ENCODE results near the gene GAPVD1.

GAPVD1 gene

GRCh38 chr9:125337236-125337635 is 75.6 kb downstream of the GAPVD1 start:
- TF ChIP-seq CTCF (IDR thresholded peaks at IDR 0.05) = no peak

- no peak for TF ChIP-seq CTCF (IDR thresholded peaks at IDR 0.05)
Observed at GRCh38 chr9:125338929-125339328, 77.3 kb downstream of the GAPVD1 start.

- no peak for TF ChIP-seq CTCF (IDR thresholded peaks at IDR 0.05)
Observed at GRCh38 chr9:125341566-125341965, 79.9 kb downstream of the GAPVD1 start.

GRCh38 chr9:125343518-125344275 is 82.1 kb downstream of the GAPVD1 start:
- no peak for TF ChIP-seq CTCF (IDR thresholded peaks at IDR 0.05)

- TF ChIP-seq CTCF (IDR thresholded peaks at IDR 0.05) = no peak
Observed at GRCh38 chr9:125346080-125346732, 84.6 kb downstream of the GAPVD1 start.

- no peak for TF ChIP-seq CTCF (IDR thresholded peaks at IDR 0.05)
Observed at GRCh38 chr9:125355601-125356000, 94.0 kb downstream of the GAPVD1 start.

- no peak for TF ChIP-seq CTCF (IDR thresholded peaks at IDR 0.05)
Observed at GRCh38 chr9:125356032-125356431, 94.4 kb downstream of the GAPVD1 start.

All from LNCAP (cell line).